A549 (cell line): ENCODE results near the gene RYR1. TPM values are rescaled to one million over a fixed set of nuclear protein-coding genes. Genes with fewer than 3 reads are reported as not detected.

Experiments
- ATAC-seq, 2 experiments: fragments of 200-7000 bp in 1 of 2; fragments of >200 bp in 1 of 2; cut with Nextera tagmentation in 1 of 2; cut with Tn5 transposase in 1 of 2; 3 replicates each; pipeline versions ENCODE4 v1.8.0 to v1.9.1; 2018 to 2020; ENCODE audit warnings: mild to moderate bottlenecking in 1 of 2, moderate library complexity in 1 of 2
- CTCF ChIA-PET: fragments of 300-600 bp; sonication (Branson Sonifier 250); formaldehyde crosslinking; extraction: SDS; loops from one replicate; lab custom pipeline; 2021; ENCODE audit warnings: antibody characterized with exemption, inconsistent platforms; lab: Yijun Ruan, JAX
- POLR2A ChIA-PET: fragments of 350-600 bp; formaldehyde crosslinking; extraction: SDS; loops from one replicate; lab custom pipeline; 2021; ENCODE audit warnings: antibody characterized with exemption, inconsistent platforms; lab: Yijun Ruan, JAX
- DNase-seq, 2 experiments: peaks; one replicate each; pipeline versions ENCODE4 v3.0.0 to v3.0.0-alpha.2; 2011 to 2016; ENCODE audit warnings: low read depth in 1 of 2, low spot score in 1 of 2
- FAIRE-seq: peaks from 2 replicates; lab custom pipeline; 2011; peaks lifted over from hg19 to GRCh38; lab: Jason Lieb, UNC
- H3K27ac ChIP-seq, 2 experiments: fragments of >200 bp; sonication (Bioruptor Twin); formaldehyde crosslinking; 3 replicates each; pipeline ENCODE4 v1.5.1; 2016 to 2017
- H3K4me1 ChIP-seq: fragments of >200 bp; sonication (Bioruptor Twin); formaldehyde crosslinking; 3 replicates; pipeline ENCODE4 v1.6.1; 2016
- H3K4me2 ChIP-seq: fragments of >200 bp; sonication (Bioruptor Twin); formaldehyde crosslinking; 3 replicates; pipeline ENCODE4 v1.6.1; 2016
- H3K4me3 ChIP-seq: fragments of >200 bp; sonication (Bioruptor Twin); formaldehyde crosslinking; 3 replicates; pipeline ENCODE4 v1.5.1; 2016
- H3K9me3 ChIP-seq: fragments of >200 bp; sonication (Bioruptor Twin); formaldehyde crosslinking; 3 replicates; pipeline ENCODE4 v1.6.1; 2016
- ATOH8 ChIP-seq: fragments of 250-450 bp; sonication (Bioruptor Pico); IDR thresholded peaks from 2 replicates; pipeline ENCODE4 v1.5.0; 2020; ENCODE audit warnings: low read depth, mild to moderate bottlenecking, moderate library complexity
- BHLHE40 ChIP-seq: IDR thresholded peaks from 2 replicates; pipeline ENCODE4 v1.6.1; 2012; ENCODE audit warnings: low read depth, low read length, inconsistent platforms
- CEBPB ChIP-seq, 2 experiments: fragments of >200 bp in 1 of 2; sonication (Bioruptor Twin) in 1 of 2; formaldehyde crosslinking in 1 of 2; IDR thresholded peaks; 2 replicates each; pipeline ENCODE4 v1.6.1; 2012 to 2016
- CHD4 ChIP-seq: fragments of 200-600 bp; sonication (generic); IDR thresholded peaks from 2 replicates; pipeline ENCODE4 v1.6.1; 2016; ENCODE audit warnings: antibody characterized with exemption, mild to moderate bottlenecking, borderline replicate concordance
- CTCF ChIP-seq: fragments of >200 bp; sonication (Bioruptor Twin); formaldehyde crosslinking; IDR thresholded peaks from 3 replicates; pipeline ENCODE4 v1.5.1; 2016
- E2F6 ChIP-seq: IDR thresholded peaks from 2 replicates; pipeline ENCODE4 v1.6.1; 2012; ENCODE audit warnings: low read depth, borderline replicate concordance
- EHMT2 ChIP-seq: fragments of 200-600 bp; sonication (generic); IDR thresholded peaks from 2 replicates; pipeline ENCODE4 v1.6.1; 2016; ENCODE audit warnings: antibody characterized with exemption, low read depth, mild to moderate bottlenecking, moderate library complexity
- FOSB ChIP-seq: fragments of 250-450 bp; sonication (Bioruptor Pico); IDR thresholded peaks from 2 replicates; pipeline ENCODE4 v1.5.0; 2020; ENCODE audit warnings: mild to moderate bottlenecking, moderate library complexity
- FOXS1 ChIP-seq: fragments of 250-450 bp; sonication (Bioruptor Pico); IDR thresholded peaks from 2 replicates; pipeline ENCODE4 v1.5.0; 2020; ENCODE audit warnings: mild to moderate bottlenecking, moderate library complexity
- GATA3 ChIP-seq: IDR thresholded peaks from 2 replicates; pipeline ENCODE4 v1.6.1; 2012; ENCODE audit warnings: borderline replicate concordance
- HEYL ChIP-seq: fragments of 250-450 bp; sonication (Bioruptor Pico); IDR thresholded peaks from 2 replicates; pipeline ENCODE4 v1.8.0; 2021; ENCODE audit warnings: mild to moderate bottlenecking, moderate library complexity
- HOXA7 ChIP-seq: fragments of 250-450 bp; sonication (Bioruptor Pico); IDR thresholded peaks from 2 replicates; pipeline ENCODE4 v1.5.0; 2020; ENCODE audit warnings: mild to moderate bottlenecking, moderate library complexity
- JUN ChIP-seq, 2 experiments: fragments of >200 bp; sonication (Bioruptor Twin); formaldehyde crosslinking; IDR thresholded peaks; 2 replicates in 1 of 2; 3 replicates in 1 of 2; pipeline ENCODE4 v1.6.1; 2016 to 2017
- KDM1A ChIP-seq: fragments of 200-600 bp; sonication (generic); IDR thresholded peaks from 2 replicates; pipeline ENCODE4 v1.6.1; 2016; ENCODE audit warnings: low read depth, mild to moderate bottlenecking
- KDM5A ChIP-seq: fragments of 200-600 bp; sonication (generic); IDR thresholded peaks from 2 replicates; pipeline ENCODE4 v1.6.1; 2016; ENCODE audit warnings: antibody characterized with exemption, mild to moderate bottlenecking
- NFE2L2 ChIP-seq: fragments of 150-350 bp; conservative IDR thresholded peaks from 2 replicates; pipeline ENCODE4 v1.6.1; 2014; ENCODE audit warnings: low read length
- PHF8 ChIP-seq: fragments of 200-600 bp; sonication (generic); IDR thresholded peaks from 2 replicates; pipeline ENCODE4 v1.6.1; 2016; ENCODE audit warnings: low read depth, mild to moderate bottlenecking, antibody characterized with exemption, moderate library complexity, borderline replicate concordance
- POLR2A ChIP-seq: IDR thresholded peaks from 2 replicates; pipeline ENCODE4 v1.6.1; 2012; ENCODE audit warnings: mild to moderate bottlenecking, low read length
- POLR2AphosphoS2 ChIP-seq: conservative IDR thresholded peaks from 2 replicates; pipeline ENCODE4 v1.6.1; 2012; ENCODE audit warnings: low read length, improper control_type of control experiment, inconsistent platforms
- RAD21 ChIP-seq, 2 experiments: fragments of >200 bp in 1 of 2; sonication (Bioruptor Twin) in 1 of 2; formaldehyde crosslinking in 1 of 2; IDR thresholded peaks in 1 of 2; conservative IDR thresholded peaks in 1 of 2; 2 replicates in 1 of 2; 3 replicates in 1 of 2; pipeline ENCODE4 v1.6.1; 2012 to 2018; ENCODE audit warnings: inconsistent platforms in 1 of 2
- REST ChIP-seq: fragments of 200-600 bp; sonication (generic); IDR thresholded peaks from 2 replicates; pipeline ENCODE4 v1.6.1; 2016; ENCODE audit warnings: antibody characterized with exemption, mild to moderate bottlenecking, moderate library complexity
- SMC3 ChIP-seq: fragments of >200 bp; sonication (Bioruptor Twin); formaldehyde crosslinking; IDR thresholded peaks from 3 replicates; pipeline ENCODE4 v1.6.1; 2018; ENCODE audit warnings: inconsistent platforms
- TFCP2L1 ChIP-seq: fragments of 250-450 bp; sonication (Bioruptor Pico); IDR thresholded peaks from 2 replicates; pipeline ENCODE4 v1.5.0; 2021; ENCODE audit warnings: mild to moderate bottlenecking
- TP53 ChIP-seq: fragments of 250-450 bp; sonication (Bioruptor Pico); IDR thresholded peaks from 2 replicates; pipeline ENCODE4 v1.5.0; 2021; ENCODE audit warnings: mild to moderate bottlenecking, moderate library complexity
- ZC3H11A ChIP-seq: fragments of 450-650 bp; IDR thresholded peaks from 2 replicates; pipeline ENCODE4 v1.6.1; 2014; ENCODE audit warnings: antibody characterized with exemption, mild to moderate bottlenecking
- ZFP36 ChIP-seq: fragments of 450-650 bp; IDR thresholded peaks from 2 replicates; pipeline ENCODE4 v1.6.1; 2014; ENCODE audit warnings: borderline replicate concordance; ENCODE audit not compliant: partially characterized antibody
- ZNF302 ChIP-seq: fragments of 250-450 bp; sonication (Bioruptor Pico); IDR thresholded peaks from 2 replicates; pipeline ENCODE4 v1.9.0; 2021; ENCODE audit warnings: inconsistent platforms, mild to moderate bottlenecking, moderate library complexity
- ZSCAN20 ChIP-seq: fragments of 250-450 bp; sonication (Bioruptor Pico); IDR thresholded peaks from 2 replicates; pipeline ENCODE4 v1.8.0; 2022; ENCODE audit warnings: mild to moderate bottlenecking, moderate library complexity
- WGBS: methylation state at CpG from one replicate; pipeline ENCODE4 v1.1.6; 2017; ENCODE audit errors: missing lambda C conversion rate; 5-methylcytosine and 5-hydroxymethylcytosine counted together
- polyA plus RNA-seq, 4 experiments: library from polyadenylated mRNA; depleted of rRNA in 3 of 4; stranded (reverse); fragments of >200 nt; fragmentation: RNase III in 1 of 4; extraction: RNeasy Plus Mini Kit Qiagen cat#74134 plus additional on column Dnase treatment in 1 of 4; gene quantifications; 2 replicates in 3 of 4; 3 replicates in 1 of 4; pipeline ENCODE4 v1.2.3, GENCODE V29; 2011 to 2017

The RYR1 gene
- polyA plus RNA-seq, 2 of the 4 experiments (the other 2 are of a cell fraction), result 1.4 to 3.1 TPM

GRCh38 chr19:38618590-38619360, 185.3 kb downstream of the RYR1 start, which contains the start of gene EIF3K (continued):
- no peak for TF ChIP-seq KDM1A
- no peak for TF ChIP-seq FOSB (CRISPR knock-in tag)
- peak; percentile 26; the same call in 1 of the 3 replicates for TF ChIP-seq SMC3
- no peak for TF ChIP-seq EHMT2
- TF ChIP-seq TP53 (CRISPR knock-in tag), result peak; percentile 95
- TF ChIP-seq ATOH8 (CRISPR knock-in tag), result peak; percentile 45; the same call in 1 of the 2 replicates
- TF ChIP-seq POLR2AphosphoS2, result no peak
- TF ChIP-seq POLR2A, result peak; percentile 85
- no peak for TF ChIP-seq REST
- peak; percentile 70; the same call in 1 of the 2 replicates for TF ChIP-seq BHLHE40
- TF ChIP-seq CHD4, result no peak
- TF ChIP-seq TFCP2L1, result peak; percentile 90

- CTCF ChIA-PET, result interaction anchor here (0.8 to 5.9 kb wide), 13 partner anchors 8 to 250 kb away, joined by 3 to 134 read pairs (median 5); partner anchors contain the start of gene FAM98C
- Histone ChIP-seq H3K4me3 (peak overlapping the region; percentile 86), H3K4me1 (peaks cover 14% of the 10 kb centered on the region), H3K9me3 (no peaks in the 10 kb centered on the region), H3K27ac (peak overlapping the region; percentile 84 to 86), H3K4me2 (peak overlapping the region; percentile 99)
- DNase-seq (no peak), FAIRE-seq (no peak), ATAC-seq (peak in 1 of 2 experiments; percentile 53; a peak in 5 of 6 replicates)
- WGBS, result 6% methylated on average over 21 of the region's 21 CpGs
- POLR2A ChIA-PET, result interaction anchor here (0.5 to 2.8 kb wide), 40 partner anchors 8 to 312 kb away, joined by 3 to 28 read pairs (median 5); partner anchors contain the start of genes ACTN4, FAM98C, GGN and MRPS12
- TF ChIP-seq KDM5A (peak; percentile 27), TFCP2L1 (0 out of 2 replicates have a peak, but pooled peaks have one; percentile 29), FOXS1 (no peak), POLR2AphosphoS2 (no peak), FOSB (CRISPR knock-in tag) (0 out of 2 replicates have a peak, but pooled peaks have one; percentile 61), CTCF (no peak), HEYL (CRISPR knock-in tag) (no peak), JUN (IDR thresholded peaks at IDR 0.05) (no peak; a peak in 1 of 5 replicates), PHF8 (peak; percentile 75; the same call in 1 of the 2 replicates), ZC3H11A (no peak), ZNF302 (CRISPR knock-in tag) (no peak), TP53 (CRISPR knock-in tag) (0 out of 2 replicates have a peak, but pooled peaks have one; percentile 64), ATOH8 (CRISPR knock-in tag) (no peak), CEBPB (IDR thresholded peaks at IDR 0.05) (no peak), GATA3 (no peak), ZSCAN20 (no peak), ZFP36 (no peak), NFE2L2 (no peak), E2F6 (no peak), RAD21 (conservative IDR thresholded peaks at IDR 0.05 in 1 of 2, IDR thresholded peaks at IDR 0.05 in 1 of 2) (0 out of 5 replicates have a peak, but pooled peaks of 1 of the 2 experiments have one; percentile 2), HOXA7 (CRISPR knock-in tag) (no peak)
These were observed 186.1 kb downstream of the RYR1 start for GRCh38 chr19:38619361-38620174.
